CD8-positive, alpha-beta memory T cell (primary cell): Measurements from ENCODE around the gene PRR20G. TPM values are rescaled to one million over a fixed set of nuclear protein-coding genes. Genes with fewer than 3 reads are reported as not detected.

Experiments
- CTCF ChIA-PET: fragments of 350-600 bp; sonication (Branson Sonifier 250); formaldehyde crosslinking; loops from one replicate; lab custom pipeline; 2021; ENCODE audit warnings: antibody characterized with exemption; lab: Charles Lee
- POLR2A ChIA-PET: fragments of 350-600 bp; sonication (Branson Sonifier 250); formaldehyde crosslinking; loops from one replicate; lab custom pipeline; 2021; ENCODE audit warnings: antibody characterized with exemption; lab: Charles Lee
- DNase-seq, 5 donors: peaks; one replicate each; pipeline versions ENCODE4 v3.0.0 to v3.0.0-alpha.2; 2020 to 2022; ENCODE audit warnings: mixed read lengths in 1 of 5
- H3K27ac ChIP-seq: one replicate; pipeline ENCODE4 v1.7.0; 2013; ENCODE audit warnings: low read depth, mild to moderate bottlenecking, low read length, moderate library complexity
- H3K27me3 ChIP-seq: 2 replicates; pipeline ENCODE4 v1.7.0; 2013; ENCODE audit warnings: low read length, mild to moderate bottlenecking; ENCODE audit not compliant: insufficient read depth, poor library complexity, severe bottlenecking
- H3K36me3 ChIP-seq: 2 replicates; pipeline ENCODE4 v1.7.0; 2013; ENCODE audit warnings: mild to moderate bottlenecking, low read length, moderate library complexity; ENCODE audit not compliant: insufficient read depth
- H3K4me1 ChIP-seq: 2 replicates; pipeline ENCODE4 v1.7.0; 2013; ENCODE audit warnings: mild to moderate bottlenecking, low read length, moderate library complexity; ENCODE audit not compliant: insufficient read depth
- H3K4me3 ChIP-seq: 2 replicates; pipeline ENCODE4 v1.7.0; 2013; ENCODE audit warnings: mild to moderate bottlenecking, low read length
- H3K9me3 ChIP-seq: 2 replicates; pipeline ENCODE4 v1.7.0; 2013; ENCODE audit warnings: mild to moderate bottlenecking, low read length
- H3K27ac Mint-ChIP-seq, 8 donors: one replicate each; pipeline ENCODE4 v1.8.0; 2020 to 2021; ENCODE audit warnings: mixed read lengths in 8 of 8, mild to moderate bottlenecking in 6 of 8, inconsistent platforms in 3 of 8, moderate library complexity in 3 of 8
- H3K27me3 Mint-ChIP-seq, 2 donors: one replicate each; pipeline ENCODE4 v1.8.0; 2020 to 2021; ENCODE audit warnings: mixed read lengths in 2 of 2, mild to moderate bottlenecking in 1 of 2, moderate library complexity in 1 of 2
- H3K36me3 Mint-ChIP-seq, 3 donors: one replicate each; pipeline ENCODE4 v1.8.0; 2020 to 2021; ENCODE audit warnings: mixed read lengths in 3 of 3, inconsistent platforms in 1 of 3, mild to moderate bottlenecking in 1 of 3
- H3K4me1 Mint-ChIP-seq, 3 donors: one replicate each; pipeline ENCODE4 v1.8.0; 2020 to 2021; ENCODE audit warnings: mixed read lengths in 3 of 3, inconsistent platforms in 1 of 3, mild to moderate bottlenecking in 1 of 3
- H3K4me3 Mint-ChIP-seq, 7 donors: one replicate each; pipeline ENCODE4 v1.8.0; 2020 to 2021; ENCODE audit warnings: mixed read lengths in 7 of 7, mild to moderate bottlenecking in 6 of 7, moderate library complexity in 4 of 7, inconsistent platforms in 2 of 7
- H3K9me3 Mint-ChIP-seq, 5 donors: one replicate each; pipeline ENCODE4 v1.8.0; 2020 to 2022; ENCODE audit warnings: mixed read lengths in 5 of 5, mild to moderate bottlenecking in 3 of 5, moderate library complexity in 2 of 5, inconsistent platforms in 1 of 5
- polyA plus RNA-seq: library from polyadenylated mRNA; unstranded; fragments of 300-500 nt; fragmentation: Illumina TruSeq; gene quantifications from one replicate; pipeline ENCODE4 v1.2.3, GENCODE V29; 2021
- total RNA-seq, 2 experiments: library from RNA; stranded (reverse); gene quantifications; one replicate each; pipeline ENCODE4 v1.2.3, GENCODE V29; 2021

PRR20G gene
- total and polyA plus RNA-seq, 3 experiments from 2014 or later = not detected

GRCh38 chr3:127234778-127235177, 53.1 kb downstream of the PRR20G start:
- H3K36me3 Mint-ChIP-seq = no peaks in the 10 kb centered on the region
- no peaks in the 10 kb centered on the region for H3K4me1 Mint-ChIP-seq
- no peaks in the 10 kb centered on the region for H3K36me3 ChIP-seq
- DNase-seq = no peak
- no peaks in the 10 kb centered on the region for H3K27me3 ChIP-seq
- H3K9me3 Mint-ChIP-seq = peaks cover 0 to 4% (median 1%) of the 10 kb centered on the region in 5 donors
- no peak overlapping the region for H3K4me3 Mint-ChIP-seq
- no peak overlapping the region for H3K27ac ChIP-seq
- H3K27me3 Mint-ChIP-seq = peaks cover 2 to 18% of the 10 kb centered on the region in 2 donors
- H3K4me3 ChIP-seq = no peak overlapping the region
- ChIA-PET POLR2A (no interaction called here), CTCF (no interaction called here)
- H3K27ac Mint-ChIP-seq = no peak overlapping the region
- H3K9me3 ChIP-seq = no peaks in the 10 kb centered on the region
- no peaks in the 10 kb centered on the region for H3K4me1 ChIP-seq

Other genes starting within 250 kb of the PRR20G start
- gene PRR23E, start 94.9 kb downstream of the PRR20G start, total RNA-seq = not detected
- gene PRR23E, start 94.9 kb downstream of the PRR20G start, polyA plus RNA-seq = not detected